H1 (cell line): Measurements from ENCODE around the gene FMN2. TPM values are rescaled to one million over a fixed set of nuclear protein-coding genes. Genes with fewer than 3 reads are reported as not detected.

ENCODE experiments used
- POLR2AphosphoS5 ChIP-seq: IDR thresholded peaks from 2 replicates; pipeline ENCODE4 v1.6.1; 2011; ENCODE audit warnings: low read depth, low read length
- SAP30 ChIP-seq: fragments of 300-600 bp; sonication (generic); IDR thresholded peaks from 2 replicates; pipeline ENCODE4 v1.7.1; 2012; ENCODE audit warnings: low read length, moderate library complexity, mild to moderate bottlenecking, inconsistent platforms; ENCODE audit not compliant: insufficient read depth, insufficient replicate concordance
- polyA plus RNA-seq, 7 experiments: library from polyadenylated mRNA; depleted of rRNA in 3 of 7; stranded (reverse) in 5 of 7; unstranded in 2 of 7; fragments of >200 nt in 5 of 7; fragments of 200-250 nt in 2 of 7; gene quantifications; 1 replicate in 5 of 7; 2 replicates in 1 of 7; 4 replicates in 1 of 7; pipeline versions ENCODE4 v1.2.1 to v1.2.3, GENCODE V29; 2011 to 2013; ENCODE audit warnings: missing spikeins in 2 of 7, mixed read lengths in 2 of 7
- total RNA-seq: library from RNA; stranded (reverse); fragmentation: NEBNext Ultra II Directional; extraction: Animal tissue kit (Norgen Biotek cat#: 25700); gene quantifications from 2 replicates; pipeline ENCODE4 v1.2.1, GENCODE V29; 2021

FMN2 gene
- total and polyA plus RNA-seq, 2 of the 8 experiments (the other 6 are each of a cell fraction or from before 2014, with no cell fraction given), result 0.83 to 2.0 TPM

DNA sequence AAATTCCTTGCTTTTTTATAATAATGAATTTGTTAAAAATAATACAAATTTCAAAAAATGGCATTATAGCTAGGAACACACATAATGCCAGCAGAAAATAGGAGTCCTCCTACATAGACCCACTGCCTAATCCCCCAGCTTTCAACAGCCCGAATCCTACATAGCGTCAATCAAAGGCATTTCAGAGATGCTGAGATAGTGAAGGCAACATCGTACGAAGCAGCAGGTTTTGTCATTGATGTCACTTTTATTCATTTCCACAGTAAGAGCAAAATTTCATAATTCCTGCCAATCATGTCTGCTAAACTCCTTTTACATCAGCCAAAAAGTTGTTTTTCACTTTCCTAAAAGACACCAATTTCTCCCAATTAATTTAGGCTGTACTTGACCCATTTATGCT lies 426.2 kb downstream of the FMN2 start (continued):
- TF ChIP-seq SAP30 (no peak), POLR2AphosphoS5 (no peak)
- TF ChIP-seq, all 59 proteins: peak for 0
